Karpas-422 (cell line): ENCODE data around the gene SUMO2. TPM values are rescaled to one million over a fixed set of nuclear protein-coding genes. Genes with fewer than 3 reads are reported as not detected.
"Not testable (repeated sequence)": the region's sequence is repeated elsewhere in the genome, so short reads cannot be mapped to it uniquely, and the experiment has no call there.

Source experiments
- DNase-seq: peaks from one replicate; pipeline ENCODE4 v3.0.0-alpha.2; 2015
- H2AFZ ChIP-seq: fragments of 200-600 bp; sonication (generic); 2 replicates; pipeline ENCODE4 v1.6.1; 2014; ENCODE audit warnings: antibody characterized with exemption, low read length, mixed read lengths
- H3K27ac ChIP-seq: fragments of 200-600 bp; sonication (generic); 2 replicates; pipeline ENCODE4 v1.5.1; 2014; ENCODE audit warnings: mild to moderate bottlenecking, low read length, moderate library complexity
- H3K27me3 ChIP-seq: fragments of 200-600 bp; sonication (generic); 2 replicates; pipeline ENCODE4 v1.6.1; 2014; ENCODE audit warnings: low read length, mixed read lengths
- H3K36me3 ChIP-seq: fragments of 200-600 bp; sonication (generic); 2 replicates; pipeline ENCODE4 v1.6.1; 2014; ENCODE audit warnings: low read length, mixed read lengths; ENCODE audit not compliant: insufficient read depth
- H3K4me1 ChIP-seq: fragments of 200-600 bp; sonication (generic); 2 replicates; pipeline ENCODE4 v1.6.1; 2014; ENCODE audit warnings: mild to moderate bottlenecking, low read length, mixed read lengths
- H3K4me2 ChIP-seq: fragments of 200-600 bp; sonication (generic); 2 replicates; pipeline ENCODE4 v1.6.1; 2014; ENCODE audit warnings: low read length, low read depth, mild to moderate bottlenecking; ENCODE audit not compliant: poor library complexity, severe bottlenecking
- H3K4me3 ChIP-seq: fragments of 200-600 bp; sonication (generic); 2 replicates; pipeline ENCODE4 v1.5.1; 2014; ENCODE audit warnings: mild to moderate bottlenecking, antibody characterized with exemption, low read length, mixed read lengths
- H3K79me2 ChIP-seq: fragments of 200-600 bp; sonication (generic); 2 replicates; pipeline ENCODE4 v1.6.1; 2014; ENCODE audit warnings: mild to moderate bottlenecking, low read length, mixed read lengths
- H3K9ac ChIP-seq: fragments of 200-600 bp; sonication (generic); 2 replicates; pipeline ENCODE4 v1.6.0; 2014; ENCODE audit warnings: low read length
- H3K9me2 ChIP-seq: fragments of 200-600 bp; sonication (generic), shearing (Covaris generic); replicated peaks from 2 replicates; pipeline ENCODE4 v1.6.0; 2014; ENCODE audit warnings: mild to moderate bottlenecking, low read length, moderate library complexity; ENCODE audit not compliant: insufficient read depth
- H3K9me3 ChIP-seq: fragments of 300-700, 200-600 bp; sonication (generic); 2 replicates; pipeline ENCODE4 v1.6.1; 2014; ENCODE audit warnings: low read length, mixed read lengths
- H4K20me1 ChIP-seq: fragments of 200-600 bp; sonication (generic); 2 replicates; pipeline ENCODE4 v1.6.1; 2014; ENCODE audit warnings: mild to moderate bottlenecking, antibody characterized with exemption, low read length, low read depth; ENCODE audit not compliant: insufficient read depth
- total RNA-seq: library from RNA; depleted of rRNA; stranded (reverse); fragments of >200 nt; shearing (Covaris generic); gene quantifications from 2 replicates; pipeline ENCODE4 v1.2.3, GENCODE V29; 2014; ENCODE audit warnings: low replicate concordance

The SUMO2 gene
- total RNA-seq, 1 experiment from 2014 or later: 177 TPM

GRCh38 chr17:75147878-75148546, 34.7 kb downstream of the SUMO2 start:
- no peak overlapping the region for H3K4me3 ChIP-seq
- H2AFZ ChIP-seq: no peak overlapping the region
- no peak overlapping the region for H3K4me2 ChIP-seq
- H3K9me2 ChIP-seq: no peaks in the 10 kb centered on the region
- H3K9ac ChIP-seq: no peak overlapping the region
- no peak for DNase-seq
- H3K79me2 ChIP-seq: peaks cover 65% of the 10 kb centered on the region
- H4K20me1 ChIP-seq: peaks cover 14% of the 10 kb centered on the region; the same call in 1 of the 2 replicates
- H3K27me3 ChIP-seq: no peaks in the 10 kb centered on the region
- H3K4me1 ChIP-seq: peaks cover 13% of the 10 kb centered on the region
- no peak overlapping the region for H3K27ac ChIP-seq
- H3K9me3 ChIP-seq: no peaks in the 10 kb centered on the region
- H3K36me3 ChIP-seq: peaks cover 51% of the 10 kb centered on the region

- Histone ChIP-seq H3K9me2 (no peaks in the 10 kb centered on the region), H3K4me1 (no peaks in the 10 kb centered on the region), H3K9ac (no peak overlapping the region), H3K27me3 (no peaks in the 10 kb centered on the region), H3K36me3 (peaks cover 56% of the 10 kb centered on the region), H3K9me3 (no peaks in the 10 kb centered on the region), H3K79me2 (peaks cover 53% of the 10 kb centered on the region), H3K4me2 (no peak overlapping the region), H4K20me1 (peaks cover 8% of the 10 kb centered on the region; the same call in 1 of the 2 replicates), H2AFZ (no peak overlapping the region), H3K27ac (no peak overlapping the region), H3K4me3 (no peak overlapping the region)
- no peak for DNase-seq
Measured at GRCh38 chr17:75146592-75146991, 36.2 kb downstream of the SUMO2 start.

- Histone ChIP-seq H3K9me2 (no peaks in the 10 kb centered on the region), H3K27me3 (no peaks in the 10 kb centered on the region)
Measured at GRCh38 chr17:75144816-75145512, 37.8 kb downstream of the SUMO2 start.

GRCh38 chr17:75142236-75142971, 40.4 kb downstream of the SUMO2 start:
- DNase-seq: no peak
- Histone ChIP-seq H3K27ac (no peak overlapping the region), H3K9me2 (no peaks in the 10 kb centered on the region), H3K27me3 (no peaks in the 10 kb centered on the region), H4K20me1 (no peaks in the 10 kb centered on the region), H3K4me3 (no peak overlapping the region), H3K36me3 (peaks cover 55% of the 10 kb centered on the region), H3K9me3 (no peaks in the 10 kb centered on the region), H3K4me1 (no peaks in the 10 kb centered on the region), H3K79me2 (peaks cover 16% of the 10 kb centered on the region; the same call in 1 of the 2 replicates), H3K9ac (no peak overlapping the region), H3K4me2 (no peak overlapping the region), H2AFZ (no peak overlapping the region)

More at GRCh38 chr17:75144816-75145512, 37.8 kb downstream of the SUMO2 start:
- Histone ChIP-seq H3K9me3 (no peaks in the 10 kb centered on the region), H4K20me1 (peaks cover 5% of the 10 kb centered on the region; the same call in 1 of the 2 replicates), H3K4me3 (no peak overlapping the region), H3K79me2 (peaks cover 37% of the 10 kb centered on the region), H3K9ac (no peak overlapping the region), H3K4me1 (no peaks in the 10 kb centered on the region), H2AFZ (no peak overlapping the region), H3K27ac (no peak overlapping the region), H3K4me2 (no peak overlapping the region), H3K36me3 (peaks cover 56% of the 10 kb centered on the region)
- DNase-seq: no peak

- DNase-seq: no peak
- H3K9me3 ChIP-seq: no peaks in the 10 kb centered on the region
- H3K27ac ChIP-seq: no peak overlapping the region
- peaks cover 27% of the 10 kb centered on the region; the same call in 1 of the 2 replicates for H3K36me3 ChIP-seq
- H3K9me2 ChIP-seq: no peaks in the 10 kb centered on the region
- H4K20me1 ChIP-seq: no peaks in the 10 kb centered on the region
- H3K4me3 ChIP-seq: no peak overlapping the region
- H3K79me2 ChIP-seq: 0 out of 2 replicates have a peak, but pooled peaks cover 4% of the 10 kb centered on the region
- no peaks in the 10 kb centered on the region for H3K4me1 ChIP-seq
- H2AFZ ChIP-seq: no peak overlapping the region
- H3K4me2 ChIP-seq: no peak overlapping the region
- H3K27me3 ChIP-seq: no peaks in the 10 kb centered on the region
- H3K9ac ChIP-seq: no peak overlapping the region
Measured at GRCh38 chr17:75138519-75138918, 44.2 kb downstream of the SUMO2 start.

GRCh38 chr17:75137762-75138161, 45.0 kb downstream of the SUMO2 start:
- not testable (repeated sequence) for H3K9me3 ChIP-seq, H3K4me2 ChIP-seq
- peaks cover 22% of the 10 kb centered on the region; the same call in 1 of the 2 replicates for H3K36me3 ChIP-seq

GRCh38 chr17:75135946-75136345, 46.8 kb downstream of the SUMO2 start:
- H3K27ac ChIP-seq: no peak overlapping the region
- no peaks in the 10 kb centered on the region for H3K27me3 ChIP-seq
- H3K4me3 ChIP-seq: no peak overlapping the region
- no peak overlapping the region for H2AFZ ChIP-seq
- H3K36me3 ChIP-seq: peaks cover 14% of the 10 kb centered on the region; the same call in 1 of the 2 replicates
- H3K9me2 ChIP-seq: no peaks in the 10 kb centered on the region
- DNase-seq: no peak
- no peak overlapping the region for H3K4me2 ChIP-seq
- no peak overlapping the region for H3K9ac ChIP-seq
- H4K20me1 ChIP-seq: peaks cover 2% of the 10 kb centered on the region; the same call in 1 of the 2 replicates
- peaks cover 6% of the 10 kb centered on the region for H3K79me2 ChIP-seq
- peaks cover 13% of the 10 kb centered on the region for H3K4me1 ChIP-seq
- no peaks in the 10 kb centered on the region for H3K9me3 ChIP-seq

More at GRCh38 chr17:75137762-75138161, 45.0 kb downstream of the SUMO2 start:
- H3K27ac ChIP-seq, DNase-seq, H3K9me2 ChIP-seq, H3K9ac ChIP-seq, H3K27me3 ChIP-seq, H2AFZ ChIP-seq, H3K79me2 ChIP-seq, H4K20me1 ChIP-seq, H3K4me3 ChIP-seq, H3K4me1 ChIP-seq: not testable (repeated sequence)

GRCh38 chr17:75135452-75135851, 47.3 kb downstream of the SUMO2 start:
- H3K27me3 ChIP-seq: no peaks in the 10 kb centered on the region
- no peaks in the 10 kb centered on the region for H3K9me2 ChIP-seq
- H3K9ac ChIP-seq: no peak overlapping the region
- no peak overlapping the region for H3K4me2 ChIP-seq
- peaks cover 11% of the 10 kb centered on the region for H3K79me2 ChIP-seq
- no peaks in the 10 kb centered on the region for H3K9me3 ChIP-seq
- no peak overlapping the region for H2AFZ ChIP-seq
- peaks cover 14% of the 10 kb centered on the region; the same call in 1 of the 2 replicates for H3K36me3 ChIP-seq
- no peak for DNase-seq
- H3K27ac ChIP-seq: no peak overlapping the region
- peaks cover 17% of the 10 kb centered on the region for H3K4me1 ChIP-seq
- peaks cover 7% of the 10 kb centered on the region; the same call in 1 of the 2 replicates for H4K20me1 ChIP-seq
- no peak overlapping the region for H3K4me3 ChIP-seq
